ENCODE measurements around the gene KPNA6. TPM values are rescaled to one million over a fixed set of nuclear protein-coding genes. Genes with fewer than 3 reads are reported as not detected.

The KPNA6 gene
- total and polyA plus RNA-seq, 2 of the 4 experiments (the other 2 are of a cell fraction), result 27.0 to 50.7 TPM

DNA sequence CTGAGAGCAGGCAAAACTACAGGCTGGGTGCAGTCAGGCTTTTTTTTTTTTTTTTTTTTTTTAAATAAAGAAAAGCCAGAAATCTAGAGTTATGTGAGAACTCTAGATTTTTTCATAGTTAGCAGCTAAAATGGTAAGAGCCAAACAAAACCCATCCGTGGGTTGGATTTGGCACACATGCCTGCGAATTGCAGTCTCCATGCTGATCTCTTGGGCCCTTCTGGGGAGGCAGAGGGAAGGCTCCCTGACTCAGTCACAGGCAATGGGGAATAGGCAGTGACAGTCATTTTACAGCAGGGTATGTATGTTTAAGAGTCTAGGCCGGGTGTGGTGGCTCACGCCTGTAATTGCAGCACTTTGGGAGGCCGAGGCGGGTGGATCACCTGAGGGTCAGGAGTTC, 74.2 kb downstream of the KPNA6 start:
- Histone ChIP-seq H4K91ac (ENCODE audit: insufficient read depth, low read depth, low read length) (no peak overlapping the region), H2BK120ac (ENCODE audit: low read depth, low read length) (no peak overlapping the region), H3K4me2 (ENCODE audit: low read depth, low read length) (peak overlapping the region; percentile 90), H2AK5ac (ENCODE audit: low read depth, low read length) (peak overlapping the region; percentile 51; the same call in 1 of the 2 replicates), H3K36me3 (ENCODE audit: control insufficient read depth, insufficient read depth, low read length) (peaks cover 38% of the 10 kb centered on the region), H4K20me1 (ENCODE audit: insufficient read depth, low read length) (peaks cover 32% of the 10 kb centered on the region), H3K14ac (replicated peaks; ENCODE audit: low read depth, low read length) (0 out of 2 replicates have a peak overlapping the region, but pooled peaks have one; percentile 47), H2AFZ (replicated peaks; ENCODE audit: low read length, poor library complexity) (no peak overlapping the region), H3K4me3 (ENCODE audit: insufficient read depth, low read depth, low read length) (no peak overlapping the region), H2AK9ac (replicated peaks; ENCODE audit: low read depth, low read length, poor library complexity) (no peak overlapping the region), H3K9me1 (ENCODE audit: insufficient read depth, low read length) (peaks cover 15% of the 10 kb centered on the region), H2BK5ac (ENCODE audit: low read depth, low read length, poor library complexity, severe bottlenecking) (peak overlapping the region; percentile 90), H3K27me3 (ENCODE audit: control insufficient read depth, insufficient read depth, low read length) (no peaks in the 10 kb centered on the region), H3K4ac (ENCODE audit: low read depth, low read length) (peak overlapping the region; percentile 30; the same call in 1 of the 2 replicates), H3K56ac (ENCODE audit: extremely low read depth, insufficient read depth, low read length) (no peak overlapping the region; the same call in 1 of the 2 replicates), H3K4me1 (ENCODE audit: control insufficient read depth, insufficient read depth, low read length) (peaks cover 25% of the 10 kb centered on the region), H4K8ac (ENCODE audit: low read depth in 2 of 2, low read length in 2 of 2) (peak overlapping the region in 1 of 2 experiments; percentile 54; a peak in 1 of 4 replicates), H2BK20ac (ENCODE audit: low read depth, low read length) (no peak overlapping the region), H3K79me1 (ENCODE audit: low read depth in 1 of 2, low read length in 2 of 2) (peaks cover 20 to 64% of the 10 kb centered on the region in 2 experiments), H4K5ac (ENCODE audit: low read depth, low read length) (peak overlapping the region; percentile 36; the same call in 1 of the 2 replicates), H3K27ac (ENCODE audit: insufficient read depth, low read length) (peak overlapping the region; percentile 85; the same call in 1 of the 2 replicates), H3K9ac (ENCODE audit: low read depth, low read length) (0 out of 2 replicates have a peak overlapping the region, but pooled peaks have one; percentile 6), H3K23ac (ENCODE audit: low read depth, low read length) (no peak overlapping the region), H3K18ac (ENCODE audit: low read depth, low read length) (no peak overlapping the region), H2BK15ac (ENCODE audit: low read depth, low read length) (no peak overlapping the region), H3K9me3 (ENCODE audit: control insufficient read depth, insufficient read depth, low read length) (no peaks in the 10 kb centered on the region)
- peak; percentile 31 for DNase-seq
- ChIA-PET POLR2A (ENCODE audit: unreplicated experiment) (interaction anchor here (0.6 kb wide), 3 partner anchors 36 to 74 kb away, joined by 3 to 9 read pairs (median 9); partner anchors contain the start of gene KPNA6), CTCF (interaction anchor here (0.8 kb wide), 1 partner anchor 100 kb away, joined by 3 read pairs; no protein-coding TSS in a partner anchor)
- dilution Hi-C loops (cut with HindIII; ENCODE audit: low sequenced_read_pairs, unreplicated experiment) (no loop called here), intact Hi-C loops (cut with micrococcal nuclease) (no loop called here), in situ Hi-C loops (cut with MboI; ENCODE audit: low sequenced_read_pairs) (no loop called here)
- WGBS, 2 experiments (ENCODE audit: extremely low coverage in 2 of 2, insufficient read length in 1 of 2), result 100% methylated on average over 4 of the region's 6 CpGs; no CpG with 5 or more reads in 1 of the 2 experiments
- no TSS peak for BruUV-seq (replicated peaks)
- no peak for TF ChIP-seq RAD21 (IDR thresholded peaks at IDR 0.05; ENCODE audit: low read length)
- TF ChIP-seq MAFK (IDR thresholded peaks at IDR 0.05; ENCODE audit: low read depth, low read length), result no peak
- TF ChIP-seq MAZ (IDR thresholded peaks at IDR 0.05; ENCODE audit: borderline replicate concordance, low read depth, low read length), result no peak
- TF ChIP-seq BHLHE40 (IDR thresholded peaks at IDR 0.05; ENCODE audit: low read depth, low read length), result no peak
- TF ChIP-seq, protein P1, sequence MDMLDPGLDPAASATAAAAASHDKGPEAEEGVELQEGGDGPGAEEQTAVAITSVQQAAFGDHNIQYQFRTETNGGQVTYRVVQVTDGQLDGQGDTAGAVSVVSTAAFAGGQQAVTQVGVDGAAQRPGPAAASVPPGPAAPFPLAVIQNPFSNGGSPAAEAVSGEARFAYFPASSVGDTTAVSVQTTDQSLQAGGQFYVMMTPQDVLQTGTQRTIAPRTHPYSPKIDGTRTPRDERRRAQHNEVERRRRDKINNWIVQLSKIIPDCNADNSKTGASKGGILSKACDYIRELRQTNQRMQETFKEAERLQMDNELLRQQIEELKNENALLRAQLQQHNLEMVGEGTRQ (IDR thresholded peaks at IDR 0.05; ENCODE audit: low read depth, low read length), result no peak
- no peak for TF ChIP-seq RCOR1 (IDR thresholded peaks at IDR 0.05; ENCODE audit: insufficient replicate concordance, low read length)
- no peak for TF ChIP-seq SMC3 (IDR thresholded peaks at IDR 0.05; ENCODE audit: low read depth, low read length)
- no peak for TF ChIP-seq MXI1 (IDR thresholded peaks at IDR 0.05; ENCODE audit: borderline replicate concordance, low read depth, low read length)
- no peak for TF ChIP-seq CEBPB (IDR thresholded peaks at IDR 0.05; ENCODE audit: low read depth, low read length)
- TF ChIP-seq RFX5 (IDR thresholded peaks at IDR 0.05; ENCODE audit: low read depth, low read length), result no peak
- no peak for TF ChIP-seq POLR2A (IDR thresholded peaks at IDR 0.05; ENCODE audit: low read depth, low read length)
- TF ChIP-seq, protein P2, sequence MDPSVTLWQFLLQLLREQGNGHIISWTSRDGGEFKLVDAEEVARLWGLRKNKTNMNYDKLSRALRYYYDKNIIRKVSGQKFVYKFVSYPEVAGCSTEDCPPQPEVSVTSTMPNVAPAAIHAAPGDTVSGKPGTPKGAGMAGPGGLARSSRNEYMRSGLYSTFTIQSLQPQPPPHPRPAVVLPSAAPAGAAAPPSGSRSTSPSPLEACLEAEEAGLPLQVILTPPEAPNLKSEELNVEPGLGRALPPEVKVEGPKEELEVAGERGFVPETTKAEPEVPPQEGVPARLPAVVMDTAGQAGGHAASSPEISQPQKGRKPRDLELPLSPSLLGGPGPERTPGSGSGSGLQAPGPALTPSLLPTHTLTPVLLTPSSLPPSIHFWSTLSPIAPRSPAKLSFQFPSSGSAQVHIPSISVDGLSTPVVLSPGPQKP (IDR thresholded peaks at IDR 0.05; ENCODE audit: borderline replicate concordance, low read depth, low read length), result no peak
- TF ChIP-seq, protein P3, sequence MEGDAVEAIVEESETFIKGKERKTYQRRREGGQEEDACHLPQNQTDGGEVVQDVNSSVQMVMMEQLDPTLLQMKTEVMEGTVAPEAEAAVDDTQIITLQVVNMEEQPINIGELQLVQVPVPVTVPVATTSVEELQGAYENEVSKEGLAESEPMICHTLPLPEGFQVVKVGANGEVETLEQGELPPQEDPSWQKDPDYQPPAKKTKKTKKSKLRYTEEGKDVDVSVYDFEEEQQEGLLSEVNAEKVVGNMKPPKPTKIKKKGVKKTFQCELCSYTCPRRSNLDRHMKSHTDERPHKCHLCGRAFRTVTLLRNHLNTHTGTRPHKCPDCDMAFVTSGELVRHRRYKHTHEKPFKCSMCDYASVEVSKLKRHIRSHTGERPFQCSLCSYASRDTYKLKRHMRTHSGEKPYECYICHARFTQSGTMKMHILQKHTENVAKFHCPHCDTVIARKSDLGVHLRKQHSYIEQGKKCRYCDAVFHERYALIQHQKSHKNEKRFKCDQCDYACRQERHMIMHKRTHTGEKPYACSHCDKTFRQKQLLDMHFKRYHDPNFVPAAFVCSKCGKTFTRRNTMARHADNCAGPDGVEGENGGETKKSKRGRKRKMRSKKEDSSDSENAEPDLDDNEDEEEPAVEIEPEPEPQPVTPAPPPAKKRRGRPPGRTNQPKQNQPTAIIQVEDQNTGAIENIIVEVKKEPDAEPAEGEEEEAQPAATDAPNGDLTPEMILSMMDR (conservative IDR thresholded peaks at IDR 0.05; ENCODE audit: low read depth, low read length), result no peak
- no peak for TF ChIP-seq CHD1 (IDR thresholded peaks at IDR 0.05; ENCODE audit: low read depth, low read length)
- no peak for TF ChIP-seq FOS (IDR thresholded peaks at IDR 0.05; ENCODE audit: low read depth, low read length)
- TF ChIP-seq NFE2L2 (IDR thresholded peaks at IDR 0.05; ENCODE audit: low read depth, low read length), result no peak
- ATAC-seq (ENCODE audit: low read depth), result no peak

Measured in IMR-90 (cell line).